Measurements from ENCODE around the gene ACSL3.

The ACSL3 gene

GRCh38 chr2:222944552-222944951 is 83.7 kb downstream of the ACSL3 start:
- no peak for DNase-seq

GRCh38 chr2:222944971-222945740 is 84.3 kb downstream of the ACSL3 start:
- DNase-seq = no peak

GRCh38 chr2:222945887-222946286 is 85.1 kb downstream of the ACSL3 start:
- DNase-seq = no peak

GRCh38 chr2:222946700-222947287 is 86.0 kb downstream of the ACSL3 start:
- DNase-seq = no peak

- DNase-seq = no peak
Observed at GRCh38 chr2:222949073-222949472, 88.2 kb downstream of the ACSL3 start.

- DNase-seq = no peak
Observed at GRCh38 chr2:222949690-222950323, 89.0 kb downstream of the ACSL3 start.

GRCh38 chr2:222950638-222951285 is 89.9 kb downstream of the ACSL3 start:
- DNase-seq = no peak

- DNase-seq = no peak
Observed at GRCh38 chr2:222952204-222952603, 91.4 kb downstream of the ACSL3 start.

- no peak for DNase-seq
Observed at GRCh38 chr2:222955008-222955407, 94.2 kb downstream of the ACSL3 start.

- no peak for DNase-seq
Observed at GRCh38 chr2:222959358-222959757, 98.5 kb downstream of the ACSL3 start.

- DNase-seq = peak; percentile 26
Observed at GRCh38 chr2:222960126-222960525, 99.3 kb downstream of the ACSL3 start.

GRCh38 chr2:222963641-222964040 is 102.8 kb downstream of the ACSL3 start:
- no peak for DNase-seq

- no peak for DNase-seq
Observed at GRCh38 chr2:222964376-222965031, 103.7 kb downstream of the ACSL3 start.

GRCh38 chr2:222965555-222965954 is 104.7 kb downstream of the ACSL3 start:
- no peak for DNase-seq

- no peak for DNase-seq
Observed at GRCh38 chr2:222968550-222969155, 107.8 kb downstream of the ACSL3 start.

- DNase-seq = no peak
Observed at GRCh38 chr2:222969491-222969890, 108.7 kb downstream of the ACSL3 start.

GRCh38 chr2:222972420-222972819 is 111.6 kb downstream of the ACSL3 start:
- no peak for DNase-seq

- no peak for DNase-seq
Observed at GRCh38 chr2:222973237-222973636, 112.4 kb downstream of the ACSL3 start.

GRCh38 chr2:222973733-222974132 is 112.9 kb downstream of the ACSL3 start:
- no peak for DNase-seq

- no peak for DNase-seq
Observed at GRCh38 chr2:222976521-222977061, 115.8 kb downstream of the ACSL3 start.

GRCh38 chr2:222977121-222977520 is 116.3 kb downstream of the ACSL3 start:
- DNase-seq = no peak

GRCh38 chr2:222978850-222979249 is 118.0 kb downstream of the ACSL3 start:
- no peak for DNase-seq

All from CD4-positive, alpha-beta T cell treated with Interleukin-15 for 1 hour (primary cell).